DOHH2 (cell line): ENCODE measurements around the gene B3GNT2.

Source experiments
- H3F3A ChIP-seq: fragments of 200-600 bp; sonication (generic), shearing (Covaris generic); 2 replicates; pipeline ENCODE4 v1.6.0; 2016; ENCODE audit warnings: antibody characterized with exemption, mild to moderate bottlenecking; ENCODE audit not compliant: control insufficient read depth, insufficient read depth
- H3K27ac ChIP-seq: fragments of 200-600 bp; sonication (generic); 2 replicates; pipeline ENCODE4 v1.5.1; 2014; ENCODE audit warnings: low read depth, mild to moderate bottlenecking, low read length, moderate library complexity
- H3K27me3 ChIP-seq: fragments of 200-600 bp; sonication (generic); 2 replicates; pipeline ENCODE4 v1.6.1; 2014; ENCODE audit warnings: mild to moderate bottlenecking, low read length, mixed read lengths; ENCODE audit not compliant: control insufficient read depth
- H3K36me3 ChIP-seq: fragments of 200-600 bp; sonication (generic); 2 replicates; pipeline ENCODE4 v1.6.1; 2014; ENCODE audit warnings: mild to moderate bottlenecking, low read length, moderate library complexity, mixed read lengths; ENCODE audit not compliant: control insufficient read depth
- H3K4me1 ChIP-seq: fragments of 200-600 bp; sonication (generic); 2 replicates; pipeline ENCODE4 v1.6.1; 2014; ENCODE audit warnings: mild to moderate bottlenecking, low read length, mixed read lengths; ENCODE audit not compliant: control insufficient read depth
- H3K4me2 ChIP-seq: fragments of 200-600 bp; sonication (generic); 2 replicates; pipeline ENCODE4 v1.6.0; 2014; ENCODE audit warnings: mild to moderate bottlenecking, low read length, moderate library complexity
- H3K4me3 ChIP-seq: fragments of 200-600 bp; sonication (generic); 2 replicates; pipeline ENCODE4 v1.5.1; 2014; ENCODE audit warnings: mild to moderate bottlenecking, low read length, mixed read lengths
- H3K79me2 ChIP-seq: fragments of 200-600 bp; sonication (generic); 2 replicates; pipeline ENCODE4 v1.6.1; 2014; ENCODE audit warnings: mild to moderate bottlenecking, low read length, mixed read lengths; ENCODE audit not compliant: control insufficient read depth
- H3K9me2 ChIP-seq: fragments of 200-600 bp; sonication (generic); replicated peaks from 2 replicates; pipeline ENCODE4 v1.6.1; 2014; ENCODE audit warnings: mild to moderate bottlenecking, low read length, mixed read lengths; ENCODE audit not compliant: control insufficient read depth
- H3K9me3 ChIP-seq: fragments of 200-600 bp; sonication (generic); 2 replicates; pipeline ENCODE4 v1.6.1; 2014; ENCODE audit warnings: antibody characterized with exemption, low read length, mixed read lengths; ENCODE audit not compliant: control insufficient read depth, insufficient read depth
- H4K20me1 ChIP-seq: fragments of 200-600 bp; sonication (generic); 2 replicates; pipeline ENCODE4 v1.6.0; 2014; ENCODE audit warnings: low read depth, mild to moderate bottlenecking, antibody characterized with exemption, low read length, moderate library complexity; ENCODE audit not compliant: control insufficient read depth, insufficient read depth
- CTCF ChIP-seq: fragments of 200-600 bp; sonication (generic); IDR thresholded peaks from one replicate; pipeline ENCODE4 v1.5.1; 2014; ENCODE audit warnings: antibody characterized with exemption, mild to moderate bottlenecking, low read depth, low read length; ENCODE audit not compliant: poor library complexity, severe bottlenecking
- EZH2phosphoT487 ChIP-seq: fragments of 200-600 bp; sonication (generic); IDR thresholded peaks from 2 replicates; pipeline ENCODE4 v1.6.1; 2017; ENCODE audit warnings: borderline replicate concordance, mild to moderate bottlenecking, antibody characterized with exemption, low read length, moderate library complexity, mixed read lengths

The B3GNT2 gene

GRCh38 chr2:62209427-62209991 is 13.6 kb downstream of the B3GNT2 start:
- peaks cover 9% of the 10 kb centered on the region; the same call in 1 of the 2 replicates for H4K20me1 ChIP-seq

GRCh38 chr2:62215306-62216064 is 19.6 kb downstream of the B3GNT2 start:
- Histone ChIP-seq H4K20me1 (no peaks in the 10 kb centered on the region), H3K4me1 (no peaks in the 10 kb centered on the region), H3K9me2 (no peaks in the 10 kb centered on the region), H3K4me3 (no peak overlapping the region), H3K4me2 (no peak overlapping the region), H3K79me2 (peaks cover 100% of the 10 kb centered on the region), H3K36me3 (peaks cover 39% of the 10 kb centered on the region; the same call in 1 of the 2 replicates), H3K27ac (no peak overlapping the region), H3K9me3 (peaks cover 19% of the 10 kb centered on the region; the same call in 1 of the 2 replicates), H3F3A (no peaks in the 10 kb centered on the region), H3K27me3 (no peaks in the 10 kb centered on the region)
- TF ChIP-seq EZH2phosphoT487 (no peak), CTCF (no peak)

More at GRCh38 chr2:62209427-62209991, 13.6 kb downstream of the B3GNT2 start:
- H3K4me2 ChIP-seq: no peak overlapping the region
- peaks cover 12% of the 10 kb centered on the region; the same call in 1 of the 2 replicates for H3K36me3 ChIP-seq
- no peaks in the 10 kb centered on the region; the same call in 1 of the 2 replicates for H3K9me3 ChIP-seq
- H3K4me1 ChIP-seq: no peaks in the 10 kb centered on the region
- no peak overlapping the region for H3K27ac ChIP-seq
- H3K9me2 ChIP-seq: no peaks in the 10 kb centered on the region
- no peaks in the 10 kb centered on the region for H3K27me3 ChIP-seq
- no peaks in the 10 kb centered on the region for H3F3A ChIP-seq
- TF ChIP-seq CTCF (no peak), EZH2phosphoT487 (no peak)
- no peak overlapping the region for H3K4me3 ChIP-seq
- H3K79me2 ChIP-seq: peaks cover 100% of the 10 kb centered on the region

GRCh38 chr2:62216113-62216512 is 20.2 kb downstream of the B3GNT2 start:
- peaks cover 44% of the 10 kb centered on the region for H3K36me3 ChIP-seq

More at GRCh38 chr2:62216113-62216512, 20.2 kb downstream of the B3GNT2 start:
- Histone ChIP-seq H3F3A (no peaks in the 10 kb centered on the region), H3K4me1 (no peaks in the 10 kb centered on the region), H3K27me3 (no peaks in the 10 kb centered on the region), H3K9me2 (no peaks in the 10 kb centered on the region), H3K79me2 (peaks cover 100% of the 10 kb centered on the region), H3K4me3 (no peak overlapping the region), H3K9me3 (peaks cover 19% of the 10 kb centered on the region; the same call in 1 of the 2 replicates), H4K20me1 (no peaks in the 10 kb centered on the region), H3K27ac (no peak overlapping the region), H3K4me2 (no peak overlapping the region)
- TF ChIP-seq CTCF: no peak
- no peak for TF ChIP-seq EZH2phosphoT487
